ENCODE measurements around the gene MINDY3. TPM values are rescaled to one million over a fixed set of nuclear protein-coding genes. Genes with fewer than 3 reads are reported as not detected.

MINDY3 gene
- total RNA-seq, 1 experiment from 2014 or later = 10.8 TPM

GRCh38 chr10:15805395-15806058 lies 54.8 kb downstream of the MINDY3 start:
- no peaks in the 10 kb centered on the region for H3K4me1 ChIP-seq (replicated peaks; ENCODE audit: insufficient read depth)
- TF ChIP-seq CTCF (conservative IDR thresholded peaks at IDR 0.05) (no peak), EZH2 (IDR thresholded peaks at IDR 0.05; ENCODE audit: low read depth) (no peak)
- no peak for DNase-seq
- no peaks in the 10 kb centered on the region for H3F3A ChIP-seq (ENCODE audit: insufficient read depth, low read depth)
- no peak overlapping the region for H2AFZ ChIP-seq
- H3K4me3 ChIP-seq = no peak overlapping the region
- H3K9me2 ChIP-seq (ENCODE audit: insufficient read depth) = no peaks in the 10 kb centered on the region
- no TSS peak for BruUV-seq (replicated peaks)
- no peak overlapping the region for H3K27ac ChIP-seq
- H4K20me1 ChIP-seq (ENCODE audit: insufficient read depth) = no peaks in the 10 kb centered on the region
- ChIA-PET POLR2A (ENCODE audit: unreplicated experiment) (no interaction called here), CTCF (no interaction called here)
- no peaks in the 10 kb centered on the region for H3K79me2 ChIP-seq (ENCODE audit: low read depth)
- H3K36me3 ChIP-seq (ENCODE audit: low read depth) = no peaks in the 10 kb centered on the region
- no peaks in the 10 kb centered on the region for H3K27me3 ChIP-seq (ENCODE audit: insufficient read depth, low read depth)
- no peaks in the 10 kb centered on the region for H3K9me3 ChIP-seq (ENCODE audit: insufficient read depth, low read depth)
- intact Hi-C loops (cut with micrococcal nuclease; ENCODE audit: unreplicated experiment) = no loop called here
- H3K4me2 ChIP-seq = no peak overlapping the region

- no peaks in the 10 kb centered on the region for H3K9me2 ChIP-seq (ENCODE audit: insufficient read depth)
- TF ChIP-seq CTCF (conservative IDR thresholded peaks at IDR 0.05) (no peak), EZH2 (IDR thresholded peaks at IDR 0.05; ENCODE audit: low read depth) (no peak)
- no peaks in the 10 kb centered on the region for H3K79me2 ChIP-seq (ENCODE audit: low read depth)
- no peak overlapping the region for H2AFZ ChIP-seq
- intact Hi-C loops (cut with micrococcal nuclease; ENCODE audit: unreplicated experiment) = no loop called here
- H4K20me1 ChIP-seq (ENCODE audit: insufficient read depth) = no peaks in the 10 kb centered on the region
- no peaks in the 10 kb centered on the region for H3K27me3 ChIP-seq (ENCODE audit: insufficient read depth, low read depth)
- H3K9me3 ChIP-seq (ENCODE audit: insufficient read depth, low read depth) = no peaks in the 10 kb centered on the region
- ChIA-PET CTCF (no interaction called here), POLR2A (ENCODE audit: unreplicated experiment) (no interaction called here)
- no peak overlapping the region for H3K27ac ChIP-seq
- H3F3A ChIP-seq (ENCODE audit: insufficient read depth, low read depth) = no peaks in the 10 kb centered on the region
- no peak for DNase-seq
- H3K4me2 ChIP-seq = no peak overlapping the region
- H3K36me3 ChIP-seq (ENCODE audit: low read depth) = no peaks in the 10 kb centered on the region
- H3K4me3 ChIP-seq = no peak overlapping the region
- no TSS peak for BruUV-seq (replicated peaks)
- H3K4me1 ChIP-seq (replicated peaks; ENCODE audit: insufficient read depth) = no peaks in the 10 kb centered on the region
Observed at GRCh38 chr10:15804109-15804508, 56.2 kb downstream of the MINDY3 start.

- CTCF ChIA-PET = no interaction called here
- H3K36me3 ChIP-seq (ENCODE audit: low read depth) = no peaks in the 10 kb centered on the region
- no peaks in the 10 kb centered on the region for H3K9me3 ChIP-seq (ENCODE audit: insufficient read depth, low read depth)
- intact Hi-C loops (cut with micrococcal nuclease; ENCODE audit: unreplicated experiment) = no loop called here
- H3K4me1 ChIP-seq (replicated peaks; ENCODE audit: insufficient read depth) = no peaks in the 10 kb centered on the region
- TF ChIP-seq CTCF (conservative IDR thresholded peaks at IDR 0.05) (no peak), EZH2 (IDR thresholded peaks at IDR 0.05; ENCODE audit: low read depth) (no peak)
- no peaks in the 10 kb centered on the region for H3K27me3 ChIP-seq (ENCODE audit: insufficient read depth, low read depth)
- no TSS peak for BruUV-seq (replicated peaks)
- no peak for DNase-seq
- H3K79me2 ChIP-seq (ENCODE audit: low read depth) = no peaks in the 10 kb centered on the region
- POLR2A ChIA-PET (ENCODE audit: unreplicated experiment) = no interaction called here
- no peak overlapping the region for H3K4me2 ChIP-seq
- no peaks in the 10 kb centered on the region for H4K20me1 ChIP-seq (ENCODE audit: insufficient read depth)
- H3K4me3 ChIP-seq = no peak overlapping the region
- no peaks in the 10 kb centered on the region for H3F3A ChIP-seq (ENCODE audit: insufficient read depth, low read depth)
- H3K27ac ChIP-seq = no peak overlapping the region
- H3K9me2 ChIP-seq (ENCODE audit: insufficient read depth) = no peaks in the 10 kb centered on the region
- no peak overlapping the region for H2AFZ ChIP-seq
Observed at GRCh38 chr10:15802375-15802949, 57.8 kb downstream of the MINDY3 start.
